ENCODE results near the gene GDF10.

Gene GDF10

GRCh38 chr10:47285381-47286115, 14.4 kb upstream of the GDF10 start:
- in situ Hi-C loops (cut with HindIII; ENCODE audit: low sequenced_read_pairs) = loop anchor here (25.0 kb wide), 1 partner anchor 248 kb away; no protein-coding TSS in a partner anchor
- no peak overlapping the region for H3K4me3 ChIP-seq (ENCODE audit: low read depth, low read length)
- DNase-seq (ENCODE audit: low read depth) = no peak
- TF ChIP-seq CTCF (IDR thresholded peaks at IDR 0.05; ENCODE audit: low read depth, low read length, missing control alignments) = no peak

GRCh38 chr10:47286116-47286505, 13.9 kb upstream of the GDF10 start:
- no peak for DNase-seq (ENCODE audit: low read depth)
- in situ Hi-C loops (cut with HindIII; ENCODE audit: low sequenced_read_pairs) = loop anchor here (25.0 kb wide), 1 partner anchor 249 kb away; no protein-coding TSS in a partner anchor
- H3K4me3 ChIP-seq (ENCODE audit: low read depth, low read length) = no peak overlapping the region
- TF ChIP-seq CTCF (IDR thresholded peaks at IDR 0.05; ENCODE audit: low read depth, low read length, missing control alignments) = no peak

- TF ChIP-seq CTCF (IDR thresholded peaks at IDR 0.05; ENCODE audit: low read depth, low read length, missing control alignments) = no peak
- DNase-seq (ENCODE audit: low read depth) = no peak
- H3K4me3 ChIP-seq (ENCODE audit: low read depth, low read length) = no peak overlapping the region
- in situ Hi-C loops (cut with HindIII; ENCODE audit: low sequenced_read_pairs) = loop anchor here (25.0 kb wide), 1 partner anchor 249 kb away; no protein-coding TSS in a partner anchor
Observed at GRCh38 chr10:47286591-47287315, 13.2 kb upstream of the GDF10 start.

GRCh38 chr10:47287365-47287802, 12.6 kb upstream of the GDF10 start:
- DNase-seq (ENCODE audit: low read depth) = no peak
- in situ Hi-C loops (cut with HindIII; ENCODE audit: low sequenced_read_pairs) = loop anchor here (25.0 kb wide), 1 partner anchor 250 kb away; no protein-coding TSS in a partner anchor
- H3K4me3 ChIP-seq (ENCODE audit: low read depth, low read length) = no peak overlapping the region
- no peak for TF ChIP-seq CTCF (IDR thresholded peaks at IDR 0.05; ENCODE audit: low read depth, low read length, missing control alignments)

- H3K4me3 ChIP-seq (ENCODE audit: low read depth, low read length) = no peak overlapping the region
- no peak for TF ChIP-seq CTCF (IDR thresholded peaks at IDR 0.05; ENCODE audit: low read depth, low read length, missing control alignments)
- in situ Hi-C loops (cut with HindIII; ENCODE audit: low sequenced_read_pairs) = loop anchor here (25.0 kb wide), 1 partner anchor 251 kb away; no protein-coding TSS in a partner anchor
- no peak for DNase-seq (ENCODE audit: low read depth)
Observed at GRCh38 chr10:47287805-47288204, 12.2 kb upstream of the GDF10 start.

- no peak overlapping the region for H3K4me3 ChIP-seq (ENCODE audit: low read depth, low read length)
- DNase-seq (ENCODE audit: low read depth) = no peak
- no peak for TF ChIP-seq CTCF (IDR thresholded peaks at IDR 0.05; ENCODE audit: low read depth, low read length, missing control alignments)
- in situ Hi-C loops (cut with HindIII; ENCODE audit: low sequenced_read_pairs) = loop anchor here (25.0 kb wide), 1 partner anchor 251 kb away; no protein-coding TSS in a partner anchor
Observed at GRCh38 chr10:47288236-47288635, 11.8 kb upstream of the GDF10 start.
